Urothelium cell line (cell line): ENCODE measurements around the gene NUP58.

Experiments used
- DNase-seq: peaks from one replicate; pipeline ENCODE4 v3.0.0; 2011; ENCODE audit warnings: low spot score, mixed read lengths
- FAIRE-seq: peaks from 2 replicates; lab custom pipeline; 2011; peaks lifted over from hg19 to GRCh38; lab: Jason Lieb, UNC

Gene NUP58

GRCh38 chr13:25301347-25302113, at the start of gene NUP58:
TSS of gene NUP58 (plus strand) at chr13:25301625. CDS start at chr13:25301774, 149 bp downstream.
- peak; percentile 96 for FAIRE-seq
- DNase-seq = peak; percentile 84

- FAIRE-seq (no peak), DNase-seq (no peak)
Measured at GRCh38 chr13:25252225-25252624, 49.2 kb upstream of the NUP58 start.

- FAIRE-seq = no peak
Measured at GRCh38 chr13:25252752-25253151, 48.7 kb upstream of the NUP58 start.

DNA sequence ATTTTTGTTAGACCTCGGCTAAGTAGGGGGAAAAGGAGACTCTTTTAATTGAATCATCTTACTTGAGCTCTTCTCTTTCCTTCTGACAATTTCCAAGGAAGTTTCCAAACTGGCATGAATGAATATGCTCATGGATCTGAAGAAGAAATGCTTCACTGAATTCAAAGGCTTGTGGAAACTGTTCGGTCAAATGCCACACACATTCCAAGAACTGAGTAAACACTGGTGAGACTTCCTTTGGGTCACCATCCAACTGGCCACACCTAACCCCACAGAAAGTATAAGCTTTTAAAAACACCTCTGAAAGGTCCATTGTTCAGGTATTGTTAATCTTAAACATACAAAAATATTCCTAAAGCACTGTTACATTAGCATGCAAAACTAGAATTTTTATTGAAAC, 47.7 kb upstream of the NUP58 start:
- no peak for FAIRE-seq

More at GRCh38 chr13:25252752-25253151, 48.7 kb upstream of the NUP58 start:
- no peak for DNase-seq

DNA sequence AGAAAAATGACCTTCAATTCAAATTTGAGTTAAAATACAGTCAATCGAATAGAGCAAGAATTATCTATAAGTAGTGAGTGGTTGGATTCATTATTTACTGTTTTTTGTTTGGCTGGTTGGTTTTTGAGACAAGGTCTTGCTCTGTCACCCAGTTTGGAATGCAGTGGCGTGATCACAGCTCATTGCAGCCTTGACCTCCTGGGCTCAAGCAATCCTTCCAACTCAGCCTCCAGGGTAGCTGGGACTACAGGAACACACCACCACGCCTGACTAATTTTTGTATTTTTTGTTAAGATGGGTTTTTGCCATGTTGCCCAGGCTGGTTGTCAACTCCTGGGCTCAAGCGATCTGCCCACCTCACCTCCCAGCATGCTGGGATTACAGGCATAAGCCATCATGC, 39.2 kb upstream of the NUP58 start:
- DNase-seq (no peak), FAIRE-seq (no peak)

More for the DNA sequence above, 47.7 kb upstream of the NUP58 start:
- no peak for DNase-seq

DNA sequence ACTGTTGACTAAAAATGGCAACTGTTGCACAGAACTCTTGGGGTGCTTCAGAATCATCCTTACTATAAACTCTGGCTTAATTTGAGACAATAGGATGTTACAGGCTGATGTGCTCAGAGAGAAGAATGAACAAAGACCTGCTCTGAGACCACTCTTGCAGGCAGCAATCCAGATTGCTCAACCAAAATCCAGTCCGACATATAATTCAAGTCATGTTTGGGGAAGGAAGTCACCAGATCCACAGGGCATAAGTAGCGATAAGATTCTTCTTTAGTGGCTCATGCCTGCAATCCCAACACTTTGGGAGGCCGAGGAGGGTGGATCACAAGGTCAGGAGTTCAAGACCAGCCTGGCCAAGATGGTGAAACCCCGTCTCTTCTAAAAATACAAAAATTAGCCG, 34.7 kb upstream of the NUP58 start:
- FAIRE-seq (no peak), DNase-seq (no peak)

DNA sequence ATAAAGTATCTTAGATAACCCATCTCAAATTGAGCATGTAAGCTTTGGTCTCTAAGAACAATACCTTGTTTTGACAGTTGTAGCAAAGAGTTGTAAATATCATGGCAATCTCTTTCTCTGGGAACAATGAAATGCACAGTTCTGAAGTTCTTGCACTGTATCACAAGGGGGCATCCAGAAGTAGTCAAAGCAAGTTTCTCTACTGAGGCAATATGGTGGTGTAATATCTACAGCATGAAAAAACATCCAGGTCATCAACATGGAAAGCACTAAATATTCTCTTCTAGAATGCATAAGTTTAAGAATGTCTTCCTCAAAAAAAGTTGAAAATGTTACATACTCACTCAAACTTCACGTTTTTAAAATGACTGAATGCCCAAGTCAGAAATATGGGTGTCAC, 33.7 kb upstream of the NUP58 start:
- no peak for DNase-seq
- no peak for FAIRE-seq

GRCh38 chr13:25268561-25268960, 32.9 kb upstream of the NUP58 start:
- DNase-seq (no peak), FAIRE-seq (no peak)

DNA sequence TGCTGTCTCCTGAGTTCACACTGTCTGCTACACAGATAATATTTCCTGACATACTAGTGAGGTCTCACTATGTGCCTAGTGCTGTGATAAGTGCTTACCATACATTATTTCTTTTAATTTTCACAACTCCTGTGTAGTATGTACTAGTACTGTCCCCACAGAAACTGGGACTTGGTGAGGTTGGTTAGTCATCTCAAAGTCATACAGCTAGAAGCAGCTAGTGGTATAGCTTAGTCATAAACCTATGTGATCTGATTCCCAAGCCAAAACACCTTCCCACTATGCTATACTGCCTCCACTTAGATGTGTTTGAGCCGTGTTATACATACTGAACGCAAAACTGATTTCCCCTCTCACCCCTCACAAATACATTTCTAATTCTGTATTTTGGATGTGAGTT, 24.7 kb upstream of the NUP58 start:
- DNase-seq = no peak

GRCh38 chr13:25280396-25280795, 21.0 kb upstream of the NUP58 start:
- DNase-seq (no peak), FAIRE-seq (no peak)

More for the DNA sequence above, 24.7 kb upstream of the NUP58 start:
- FAIRE-seq = no peak

DNA sequence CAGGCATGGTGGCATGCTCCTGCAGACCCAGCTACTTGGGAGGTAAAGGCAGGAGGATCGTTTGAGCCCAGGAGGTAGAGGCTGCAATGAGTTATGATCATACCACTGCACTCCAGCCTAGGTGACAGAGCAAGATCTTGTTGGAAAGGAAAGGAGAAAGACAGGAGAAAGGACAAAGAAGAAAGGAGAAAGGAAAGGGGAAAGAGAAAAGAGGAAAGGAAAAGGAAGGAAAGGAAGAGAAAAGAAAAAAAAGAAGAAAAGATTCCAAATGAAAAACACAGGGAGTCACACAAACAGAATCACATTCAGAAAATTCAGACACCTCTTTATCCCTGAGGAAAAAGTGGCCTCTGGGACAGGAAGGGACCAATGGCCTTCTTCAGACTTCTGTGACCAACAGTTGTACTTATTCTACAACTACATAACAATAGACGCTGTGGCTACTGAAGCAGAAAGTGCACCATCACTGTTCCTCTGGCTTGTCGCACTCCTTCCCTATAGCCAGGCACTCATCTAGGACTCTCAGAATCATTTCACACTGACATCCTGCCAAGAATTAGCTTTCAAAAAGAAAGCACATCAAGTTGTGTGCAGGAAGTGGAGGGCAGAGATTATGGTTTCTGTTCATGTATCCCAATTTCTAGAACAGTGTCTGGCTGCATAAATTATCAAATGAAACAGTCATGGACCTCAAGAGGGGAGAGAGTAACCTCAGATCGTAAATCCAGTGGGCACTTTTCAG, 20.1 kb upstream of the NUP58 start:
- no peak for DNase-seq
- no peak for FAIRE-seq

- FAIRE-seq = no peak
- DNase-seq = no peak
Measured at GRCh38 chr13:25281935-25282332, 19.5 kb upstream of the NUP58 start.

DNA sequence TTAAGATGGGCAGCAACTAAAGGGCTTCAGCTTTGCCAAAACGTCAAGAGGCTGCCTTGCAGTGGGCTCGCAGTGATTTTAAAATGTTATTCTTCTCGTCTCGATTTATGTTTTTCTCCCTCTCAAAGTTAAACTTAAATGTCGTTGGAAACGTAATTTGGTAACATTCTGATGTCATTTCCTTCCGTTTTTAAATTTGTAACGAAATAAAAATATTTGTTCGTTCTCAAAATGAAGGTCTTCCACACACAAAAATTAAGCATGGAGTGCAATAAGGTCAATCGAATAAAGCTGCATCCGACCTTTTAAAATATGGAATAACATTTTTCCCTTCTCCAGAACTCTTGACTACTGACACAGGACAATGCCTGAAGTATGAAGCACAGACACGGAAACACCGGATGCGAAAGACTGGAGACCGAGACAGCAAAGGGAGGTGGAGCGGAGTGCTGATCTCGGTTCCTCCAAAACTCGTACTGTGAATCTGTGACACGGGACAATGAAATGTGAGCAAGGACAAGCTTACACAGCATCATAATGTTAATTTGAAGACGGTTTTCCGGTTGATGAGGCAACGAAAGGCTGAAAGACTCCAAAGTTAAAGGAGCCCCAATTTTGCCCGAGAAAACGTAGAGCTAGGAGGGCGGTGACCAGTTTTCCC, 15.0 kb upstream of the NUP58 start:
- FAIRE-seq (no peak), DNase-seq (peak; percentile 23)

- DNase-seq (peak; percentile 86), FAIRE-seq (no peak)
Measured at GRCh38 chr13:25286969-25287961, 14.2 kb upstream of the NUP58 start, which contains the start of gene MTMR6. TSS of gene MTMR6 (minus strand) at chr13:25287488. CDS start at chr13:25287247, 241 bp downstream.

DNA sequence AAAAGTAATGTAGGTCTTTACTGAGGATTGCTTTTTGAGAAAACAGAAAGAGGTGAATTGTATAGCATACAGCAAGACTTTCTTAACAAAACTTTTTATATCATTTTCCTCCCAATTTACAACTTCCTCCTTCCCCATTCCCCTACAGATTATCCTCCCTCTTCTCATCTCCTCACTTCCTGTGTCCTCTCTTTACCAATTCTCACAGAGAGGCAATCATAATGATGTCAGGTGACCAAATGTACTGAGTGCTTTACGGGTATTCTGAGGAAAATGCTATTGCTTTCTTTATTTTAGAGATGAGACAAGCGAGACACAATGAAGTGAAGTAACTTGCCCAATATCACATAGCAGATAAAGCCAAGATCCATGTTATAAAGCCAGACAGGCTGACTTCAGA, 12.5 kb upstream of the NUP58 start:
- DNase-seq (no peak), FAIRE-seq (no peak)

GRCh38 chr13:25291691-25292090, 9.7 kb upstream of the NUP58 start:
- no peak for DNase-seq
- no peak for FAIRE-seq

DNA sequence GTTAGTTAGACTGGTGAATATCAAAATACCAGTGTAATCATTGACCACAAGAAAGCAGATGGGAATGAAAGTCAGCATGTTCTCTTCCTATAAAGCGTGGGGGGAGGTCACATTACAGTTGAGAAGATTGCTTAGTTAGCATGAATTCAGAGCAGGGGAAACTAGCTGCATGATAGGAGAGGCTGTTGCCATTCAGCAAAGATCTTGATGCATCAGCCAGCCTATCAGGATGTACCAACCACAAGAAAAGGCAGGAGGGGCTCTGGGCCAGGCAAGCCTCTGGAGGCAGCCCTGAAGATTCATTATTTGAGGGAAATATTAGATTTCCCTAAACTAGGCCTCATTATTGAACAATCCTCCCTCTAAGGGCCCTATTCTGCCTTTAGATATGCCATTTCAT, 9.1 kb upstream of the NUP58 start:
- no peak for DNase-seq
- no peak for FAIRE-seq

GRCh38 chr13:25295228-25295627, 6.2 kb upstream of the NUP58 start:
- no peak for DNase-seq
- FAIRE-seq = no peak

DNA sequence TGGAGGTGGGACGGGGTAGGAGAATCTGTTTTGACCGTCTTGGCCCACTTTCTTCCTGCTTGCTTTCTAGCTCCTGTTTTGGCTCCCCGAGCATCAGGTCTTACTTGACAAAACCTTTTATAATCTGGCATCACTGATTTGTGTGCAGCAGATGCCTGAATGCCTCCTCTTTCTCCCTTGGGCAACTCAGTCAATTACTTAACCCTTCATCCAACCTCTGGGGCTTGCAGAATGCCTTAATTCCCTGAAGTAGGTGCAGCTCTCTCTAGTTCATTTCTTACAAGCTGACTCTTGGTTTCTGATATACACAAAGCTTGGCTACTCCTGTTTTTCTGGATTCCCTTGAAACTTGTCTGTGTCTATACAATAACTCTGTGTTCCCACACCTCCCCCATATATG, 5.7 kb upstream of the NUP58 start:
- DNase-seq (no peak), FAIRE-seq (no peak)

- FAIRE-seq (no peak), DNase-seq (no peak)
Measured at GRCh38 chr13:25300861-25301346, 521 bp upstream of the NUP58 start.
